ENCODE results near the gene KCNH3.

- TF ChIP-seq SP1 (IDR thresholded peaks at IDR 0.05) (no peak), ZBTB33 (IDR thresholded peaks at IDR 0.05) (no peak), CTCF (IDR thresholded peaks at IDR 0.05; ENCODE audit: low read depth, low read length, missing input control) (no peak), EGR1 (IDR thresholded peaks at IDR 0.05; ENCODE audit: low read depth in 2 of 2) (no peak)
Observed at GRCh38 chr12:49531745-49532144, 7.1 kb upstream of the KCNH3 start.
